Gastroesophageal sphincter (tissue), 3 donors: ENCODE data around the gene MTMR11.

Source experiments
- POLR2AphosphoS5 ChIP-seq: sonication (generic); formaldehyde crosslinking; IDR thresholded peaks from one replicate; pipeline ENCODE4 v1.6.1; 2017; ENCODE audit warnings: antibody characterized with exemption
- TF ChIP-seq, protein P1 (sequence below), 4 experiments: fragments of 200-600 bp in 2 of 4; fragments of 450-650 bp in 2 of 4; sonication (generic) in 1 of 4; IDR thresholded peaks; one replicate each; pipeline ENCODE4 v1.5.1; 2017 to 2019; ENCODE audit warnings: antibody characterized with exemption in 4 of 4, mild to moderate bottlenecking in 2 of 4, moderate library complexity in 2 of 4

DNA sequence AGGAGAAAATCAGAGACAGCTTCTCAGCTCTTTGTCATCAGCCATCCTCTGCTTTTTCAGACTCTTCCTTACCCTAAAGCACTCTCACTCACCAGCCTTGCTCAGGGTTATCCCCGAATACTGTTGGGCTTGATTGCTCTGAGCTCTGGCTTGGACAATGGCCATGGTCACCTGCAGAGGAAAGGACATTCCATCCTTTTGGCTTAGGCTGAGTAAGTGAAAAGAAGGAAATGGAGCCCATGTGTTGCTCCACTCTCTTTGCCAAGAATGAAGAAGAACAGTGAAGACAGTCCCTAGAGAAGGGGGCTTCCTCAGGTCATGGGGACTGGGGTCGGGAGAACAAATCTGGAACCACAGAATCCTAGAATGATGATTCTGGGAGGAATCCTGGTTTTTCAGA lies 2.3 kb downstream of the MTMR11 start:
- TF ChIP-seq, protein P1, sequence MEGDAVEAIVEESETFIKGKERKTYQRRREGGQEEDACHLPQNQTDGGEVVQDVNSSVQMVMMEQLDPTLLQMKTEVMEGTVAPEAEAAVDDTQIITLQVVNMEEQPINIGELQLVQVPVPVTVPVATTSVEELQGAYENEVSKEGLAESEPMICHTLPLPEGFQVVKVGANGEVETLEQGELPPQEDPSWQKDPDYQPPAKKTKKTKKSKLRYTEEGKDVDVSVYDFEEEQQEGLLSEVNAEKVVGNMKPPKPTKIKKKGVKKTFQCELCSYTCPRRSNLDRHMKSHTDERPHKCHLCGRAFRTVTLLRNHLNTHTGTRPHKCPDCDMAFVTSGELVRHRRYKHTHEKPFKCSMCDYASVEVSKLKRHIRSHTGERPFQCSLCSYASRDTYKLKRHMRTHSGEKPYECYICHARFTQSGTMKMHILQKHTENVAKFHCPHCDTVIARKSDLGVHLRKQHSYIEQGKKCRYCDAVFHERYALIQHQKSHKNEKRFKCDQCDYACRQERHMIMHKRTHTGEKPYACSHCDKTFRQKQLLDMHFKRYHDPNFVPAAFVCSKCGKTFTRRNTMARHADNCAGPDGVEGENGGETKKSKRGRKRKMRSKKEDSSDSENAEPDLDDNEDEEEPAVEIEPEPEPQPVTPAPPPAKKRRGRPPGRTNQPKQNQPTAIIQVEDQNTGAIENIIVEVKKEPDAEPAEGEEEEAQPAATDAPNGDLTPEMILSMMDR (IDR thresholded peaks at IDR 0.05), result no peak
- TF ChIP-seq POLR2AphosphoS5, result no peak
